ENCODE measurements around the gene FUOM.
A peak's percentile ranks its signal among the peaks of the same experiment; 100 is the strongest.
"Not testable (repeated sequence)": the region's sequence is repeated elsewhere in the genome, so short reads cannot be mapped to it uniquely, and the experiment has no call there.

The FUOM gene

GRCh38 chr10:133383551-133383950 is 25.7 kb upstream of the FUOM start:
- Histone ChIP-seq H3K27ac (ENCODE audit: low read depth, low read length) (no peak overlapping the region), H3K36me3 (ENCODE audit: control insufficient read depth, insufficient read depth, low read length) (no peaks in the 10 kb centered on the region), H3K4me3 (ENCODE audit: low read length) (no peak overlapping the region), H3K4me1 (ENCODE audit: control insufficient read depth, insufficient read depth, low read length) (no peaks in the 10 kb centered on the region), H3K27me3 (ENCODE audit: control insufficient read depth, insufficient read depth, low read length) (no peaks in the 10 kb centered on the region), H3K9ac (ENCODE audit: low read length) (no peak overlapping the region)

GRCh38 chr10:133381036-133381435 is 23.2 kb upstream of the FUOM start:
- Histone ChIP-seq H3K27ac (ENCODE audit: low read depth, low read length) (no peak overlapping the region), H3K36me3 (ENCODE audit: control insufficient read depth, insufficient read depth, low read length) (no peaks in the 10 kb centered on the region), H3K4me3 (ENCODE audit: low read length) (no peak overlapping the region), H3K27me3 (ENCODE audit: control insufficient read depth, insufficient read depth, low read length) (no peaks in the 10 kb centered on the region), H3K9ac (ENCODE audit: low read length) (no peak overlapping the region), H3K4me1 (ENCODE audit: control insufficient read depth, insufficient read depth, low read length) (no peaks in the 10 kb centered on the region)

- no peak overlapping the region for H3K9ac ChIP-seq (ENCODE audit: low read length)
- peak overlapping the region; percentile 66 for H3K4me3 ChIP-seq (ENCODE audit: low read length)
- no peaks in the 10 kb centered on the region for H3K36me3 ChIP-seq (ENCODE audit: control insufficient read depth, insufficient read depth, low read length)
- H3K27me3 ChIP-seq (ENCODE audit: control insufficient read depth, insufficient read depth, low read length), result no peaks in the 10 kb centered on the region
- no peak overlapping the region for H3K27ac ChIP-seq (ENCODE audit: low read depth, low read length)
- H3K4me1 ChIP-seq (ENCODE audit: control insufficient read depth, insufficient read depth, low read length), result no peaks in the 10 kb centered on the region
Observed at GRCh38 chr10:133379801-133380666, 22.2 kb upstream of the FUOM start.

- Histone ChIP-seq H3K36me3 (ENCODE audit: control insufficient read depth, insufficient read depth, low read length) (no peaks in the 10 kb centered on the region), H3K9ac (ENCODE audit: low read length) (peak within 1 kb of the TSS; percentile 58), H3K27ac (ENCODE audit: low read depth, low read length) (peak within 1 kb of the TSS; percentile 74), H3K4me3 (ENCODE audit: low read length) (peak within 1 kb of the TSS; percentile 88), H3K27me3 (ENCODE audit: control insufficient read depth, insufficient read depth, low read length) (no peaks in the 10 kb centered on the region), H3K4me1 (ENCODE audit: control insufficient read depth, insufficient read depth, low read length) (no peaks in the 10 kb centered on the region)
Observed at GRCh38 chr10:133379152-133379800, 21.5 kb upstream of the FUOM start, which contains the start of gene PAOX. TSS of gene PAOX (plus strand) at chr10:133379262. CDS start at chr10:133379317, 55 bp downstream.

- H3K27ac ChIP-seq (ENCODE audit: low read depth, low read length), result peak overlapping the region; percentile 74
- H3K36me3 ChIP-seq (ENCODE audit: control insufficient read depth, insufficient read depth, low read length), result no peaks in the 10 kb centered on the region
- H3K27me3 ChIP-seq (ENCODE audit: control insufficient read depth, insufficient read depth, low read length), result no peaks in the 10 kb centered on the region
- peak overlapping the region; percentile 58 for H3K9ac ChIP-seq (ENCODE audit: low read length)
- no peaks in the 10 kb centered on the region for H3K4me1 ChIP-seq (ENCODE audit: control insufficient read depth, insufficient read depth, low read length)
- peak overlapping the region; percentile 88 for H3K4me3 ChIP-seq (ENCODE audit: low read length)
Observed at GRCh38 chr10:133378251-133379096, 20.7 kb upstream of the FUOM start.

GRCh38 chr10:133377818-133378250 is 20.0 kb upstream of the FUOM start:
- Histone ChIP-seq H3K4me1 (ENCODE audit: control insufficient read depth, insufficient read depth, low read length) (no peaks in the 10 kb centered on the region), H3K27me3 (ENCODE audit: control insufficient read depth, insufficient read depth, low read length) (no peaks in the 10 kb centered on the region), H3K4me3 (ENCODE audit: low read length) (peak overlapping the region; percentile 88), H3K36me3 (ENCODE audit: control insufficient read depth, insufficient read depth, low read length) (no peaks in the 10 kb centered on the region), H3K9ac (ENCODE audit: low read length) (no peak overlapping the region), H3K27ac (ENCODE audit: low read depth, low read length) (no peak overlapping the region)

GRCh38 chr10:133377025-133377817 is 19.4 kb upstream of the FUOM start:
- Histone ChIP-seq H3K4me1 (ENCODE audit: control insufficient read depth, insufficient read depth, low read length) (peaks cover under 1% of the 10 kb centered on the region), H3K9ac (ENCODE audit: low read length) (no peak overlapping the region), H3K4me3 (ENCODE audit: low read length) (no peak overlapping the region), H3K36me3 (ENCODE audit: control insufficient read depth, insufficient read depth, low read length) (no peaks in the 10 kb centered on the region), H3K27ac (ENCODE audit: low read depth, low read length) (no peak overlapping the region), H3K27me3 (ENCODE audit: control insufficient read depth, insufficient read depth, low read length) (no peaks in the 10 kb centered on the region)

GRCh38 chr10:133376183-133376582 is 18.4 kb upstream of the FUOM start:
- H3K4me1 ChIP-seq (ENCODE audit: control insufficient read depth, insufficient read depth, low read length); H3K9ac ChIP-seq (ENCODE audit: low read length); H3K4me3 ChIP-seq (ENCODE audit: low read length); H3K27me3 ChIP-seq (ENCODE audit: control insufficient read depth, insufficient read depth, low read length); H3K27ac ChIP-seq (ENCODE audit: low read depth, low read length); H3K36me3 ChIP-seq (ENCODE audit: control insufficient read depth, insufficient read depth, low read length): not testable (repeated sequence)

GRCh38 chr10:133375357-133376115 is 17.7 kb upstream of the FUOM start:
- no peak overlapping the region for H3K27ac ChIP-seq (ENCODE audit: low read depth, low read length)
- no peak overlapping the region for H3K4me3 ChIP-seq (ENCODE audit: low read length)
- H3K27me3 ChIP-seq (ENCODE audit: control insufficient read depth, insufficient read depth, low read length), result no peaks in the 10 kb centered on the region
- H3K4me1 ChIP-seq (ENCODE audit: control insufficient read depth, insufficient read depth, low read length), result peaks cover 2% of the 10 kb centered on the region
- H3K36me3 ChIP-seq (ENCODE audit: control insufficient read depth, insufficient read depth, low read length), result no peaks in the 10 kb centered on the region
- no peak overlapping the region for H3K9ac ChIP-seq (ENCODE audit: low read length)

- Histone ChIP-seq H3K27ac (ENCODE audit: low read depth, low read length) (peak within 1 kb of the TSS; percentile 70), H3K27me3 (ENCODE audit: control insufficient read depth, insufficient read depth, low read length) (no peaks in the 10 kb centered on the region), H3K4me3 (ENCODE audit: low read length) (peak within 1 kb of the TSS; percentile 84), H3K9ac (ENCODE audit: low read length) (no peak within 1 kb of the TSS), H3K36me3 (ENCODE audit: control insufficient read depth, insufficient read depth, low read length) (peaks cover 17% of the 10 kb centered on the region), H3K4me1 (ENCODE audit: control insufficient read depth, insufficient read depth, low read length) (peaks cover 2% of the 10 kb centered on the region)
Observed at GRCh38 chr10:133373174-133374090, 15.6 kb upstream of the FUOM start, which contains the start of gene ECHS1. TSS of gene ECHS1 (minus strand) at chr10:133373354. CDS start at chr10:133373333, 21 bp downstream.
